Cerebellar cortex (tissue), 1 donor: Measurements from ENCODE around the gene MS4A8.
A peak's percentile ranks its signal among the peaks of the same experiment; 100 is the strongest.
"Not testable (repeated sequence)": the region's sequence is repeated elsewhere in the genome, so short reads cannot be mapped to it uniquely, and the experiment has no call there.

Source experiments
- DNase-seq: peaks from one replicate; pipeline ENCODE4 v3.0.0-alpha.2; 2015; ENCODE audit warnings: low spot score

Gene MS4A8

DNA sequence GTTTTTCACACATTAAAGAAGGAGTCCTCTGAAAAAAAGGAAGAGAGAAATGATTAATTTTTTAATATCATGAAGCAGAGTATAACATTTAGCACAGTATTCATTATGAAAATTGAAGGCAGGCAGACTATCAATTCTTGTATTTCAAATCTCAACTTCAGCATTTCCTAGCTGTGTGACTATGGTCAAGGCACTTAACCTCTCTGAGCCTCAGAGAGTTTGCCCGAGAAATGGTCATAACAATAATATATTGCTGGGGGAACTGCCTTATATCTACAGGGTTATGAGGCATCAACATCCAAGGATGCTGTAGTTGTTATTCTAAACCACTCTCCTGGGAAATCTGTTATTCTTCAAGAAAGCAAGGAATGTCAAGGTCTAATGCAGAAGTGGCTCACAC lies 26.2 kb downstream of the MS4A8 start:
- no peak for DNase-seq

DNA sequence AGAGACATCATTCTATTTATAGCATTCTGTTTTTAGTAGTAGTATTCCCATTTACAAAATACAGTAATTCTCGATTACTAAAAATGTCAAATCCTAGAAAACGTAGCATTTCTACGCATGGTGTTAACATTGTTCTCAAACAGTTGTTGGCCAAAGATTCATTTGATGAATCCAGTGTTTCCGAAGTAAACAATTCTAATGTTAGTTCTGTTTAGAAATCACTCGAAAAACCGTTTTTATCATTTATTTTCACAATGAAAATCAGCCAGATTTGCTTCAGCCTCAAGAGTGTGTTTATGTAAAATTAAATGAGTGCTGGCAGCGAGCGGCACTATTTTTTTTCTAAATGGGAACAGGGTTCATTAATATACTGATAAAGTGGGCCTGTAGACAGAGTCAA lies 32.2 kb downstream of the MS4A8 start:
- no peak for DNase-seq

DNA sequence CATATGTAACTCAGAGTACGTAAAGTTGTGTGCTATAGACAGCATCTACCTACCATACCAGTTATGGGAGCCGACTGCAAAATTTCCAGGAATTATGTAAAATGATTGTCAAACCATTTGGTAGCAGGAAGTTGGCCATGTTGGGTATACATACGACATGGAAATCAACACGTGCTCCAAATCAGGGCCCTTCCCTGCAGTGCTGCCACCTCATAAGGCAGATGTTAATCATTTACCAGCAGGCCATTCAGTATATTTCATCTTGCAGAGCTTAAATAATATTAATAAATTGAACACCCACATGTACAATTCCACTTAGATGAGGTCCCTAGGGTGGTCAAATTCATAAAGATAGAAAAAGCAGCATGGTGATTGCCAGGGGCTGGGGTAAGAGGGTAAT lies 34.9 kb downstream of the MS4A8 start:
- DNase-seq = no peak

DNA sequence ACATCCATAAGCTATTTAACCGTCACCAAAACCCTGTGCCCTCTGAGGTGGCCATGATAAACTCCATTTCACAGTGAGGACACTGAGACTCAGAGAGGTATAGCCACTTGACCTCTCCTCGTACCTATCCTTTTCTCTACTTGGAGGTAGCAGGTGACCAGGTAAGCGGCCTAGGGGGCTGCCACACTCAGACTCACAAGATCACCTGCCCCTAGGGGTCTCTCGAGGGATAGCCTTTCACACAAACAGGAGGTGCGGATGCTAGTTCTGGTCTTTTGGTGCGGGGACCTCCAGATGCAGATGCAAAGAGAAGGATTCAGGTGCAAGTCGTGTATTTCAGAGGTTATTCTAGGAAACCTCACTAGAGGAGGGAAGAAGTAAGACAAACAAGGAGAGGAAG lies 39.7 kb downstream of the MS4A8 start:
- DNase-seq = no peak

DNA sequence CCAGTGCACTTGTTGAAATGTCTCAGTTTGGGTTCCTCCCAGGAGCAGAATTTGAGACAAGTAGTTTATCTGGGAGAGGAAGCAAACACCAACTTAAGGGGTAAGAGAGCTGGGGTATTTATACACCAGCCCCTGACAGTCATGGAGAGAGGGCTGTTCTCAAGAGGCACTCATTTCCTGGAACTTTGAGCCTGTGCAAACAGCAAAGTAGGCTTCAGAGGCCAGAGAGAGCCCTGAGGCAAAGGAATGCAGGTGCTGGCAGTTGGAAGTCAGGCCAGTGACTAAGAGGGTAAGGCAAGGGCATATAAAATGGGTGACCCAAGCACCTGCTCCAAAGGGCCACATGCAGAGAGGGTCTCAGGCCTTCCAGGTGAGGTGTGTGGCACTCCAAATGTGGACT lies 41.2 kb downstream of the MS4A8 start:
- no peak for DNase-seq

DNA sequence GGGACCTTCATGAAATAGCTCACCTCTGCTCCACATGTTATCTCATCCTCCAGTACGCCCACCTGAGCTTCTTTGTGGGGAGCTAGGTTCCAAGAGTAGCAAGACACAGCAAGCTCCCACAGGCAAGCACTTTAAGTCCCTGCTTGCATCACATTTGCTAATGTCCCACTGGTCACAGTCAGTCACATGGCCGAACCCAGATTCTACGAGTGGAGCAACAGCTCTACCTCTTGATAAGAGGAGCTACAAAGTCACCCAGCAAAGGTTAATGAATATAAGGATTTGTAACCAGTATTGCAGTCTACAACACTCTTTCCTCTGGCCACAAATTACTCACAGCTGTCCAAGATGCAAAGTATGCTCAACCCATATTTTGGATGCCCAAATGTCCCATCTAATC lies 42.0 kb downstream of the MS4A8 start:
- DNase-seq = no peak

DNA sequence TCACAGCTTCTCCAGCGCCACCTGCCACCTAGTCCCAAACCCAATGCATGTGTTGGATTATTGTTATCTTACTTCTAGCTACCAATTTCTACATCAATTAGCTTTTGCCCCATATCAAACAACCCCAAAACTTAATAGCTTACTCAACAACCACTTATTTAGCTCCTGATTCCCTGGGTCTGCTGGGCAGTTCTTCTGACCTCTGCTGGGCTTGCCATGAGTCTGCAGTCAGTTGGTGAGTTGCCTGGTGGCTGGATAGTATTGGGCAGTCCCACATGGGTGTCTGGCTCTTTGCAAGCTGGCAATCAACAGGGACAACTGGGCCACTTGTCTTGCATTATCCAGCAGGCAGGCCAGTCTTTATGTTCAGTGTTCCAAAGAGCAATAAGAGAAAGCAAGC lies 43.6 kb downstream of the MS4A8 start:
- no peak for DNase-seq

DNA sequence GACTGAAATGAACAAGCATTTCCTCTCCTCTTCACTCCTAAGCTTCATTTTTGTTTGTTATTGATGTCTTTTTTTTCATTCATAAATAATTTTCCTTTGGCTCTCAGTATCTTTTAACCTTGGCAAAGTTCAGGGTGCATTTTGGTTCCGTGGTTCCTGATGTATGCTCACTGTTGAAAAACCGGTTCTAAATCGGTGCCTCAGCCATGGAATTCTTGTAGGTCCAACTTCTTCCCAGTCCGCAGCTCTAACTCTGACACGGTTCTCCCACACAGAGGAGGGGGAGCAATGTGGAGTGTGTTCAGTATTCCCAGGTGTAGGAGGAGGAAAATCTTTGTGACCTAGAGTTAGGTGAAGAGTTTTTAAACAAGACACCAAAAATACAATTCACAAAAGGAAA lies 44.7 kb downstream of the MS4A8 start:
- no peak for DNase-seq

DNA sequence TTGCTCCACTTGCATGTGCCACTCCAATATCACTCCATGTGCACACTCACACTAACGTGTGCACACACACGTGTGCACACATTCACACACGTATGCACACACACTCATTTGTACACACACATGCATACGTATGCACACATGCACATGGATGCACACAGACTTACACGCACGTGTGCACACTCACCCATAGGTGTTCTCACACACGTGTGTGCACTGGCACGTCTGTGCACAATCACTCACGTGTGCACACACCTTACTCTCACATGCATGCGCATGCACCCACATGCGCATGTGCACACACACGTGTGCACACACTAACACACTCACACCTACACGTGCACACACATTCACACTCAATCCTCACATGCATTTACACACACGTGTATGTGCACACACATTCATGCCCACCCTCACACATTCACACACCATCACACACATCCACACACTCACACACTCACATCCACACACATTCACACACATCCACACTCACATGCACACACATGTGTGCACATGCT lies 48.0 kb downstream of the MS4A8 start:
- DNase-seq = no peak

DNA sequence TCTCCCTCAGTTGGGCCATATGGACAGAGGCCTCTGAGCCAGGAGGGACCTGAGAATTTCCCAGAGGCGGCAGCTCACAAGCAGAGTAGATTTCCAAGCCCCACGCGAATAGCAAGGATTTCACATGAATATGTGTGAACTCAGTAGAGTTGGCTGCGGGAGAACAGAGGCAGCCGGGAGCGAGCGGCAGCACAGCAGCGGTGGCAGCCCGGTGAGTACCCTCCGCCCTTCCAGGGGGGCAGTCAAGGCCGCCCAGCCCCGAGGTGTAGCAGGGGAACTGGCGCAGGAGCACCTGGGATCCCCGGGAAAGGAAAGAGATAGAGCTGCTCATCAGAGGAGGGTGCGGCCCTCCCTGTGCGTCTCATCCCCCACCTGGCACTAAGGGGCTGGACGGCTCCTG lies 48.8 kb downstream of the MS4A8 start:
- no peak for DNase-seq

DNA sequence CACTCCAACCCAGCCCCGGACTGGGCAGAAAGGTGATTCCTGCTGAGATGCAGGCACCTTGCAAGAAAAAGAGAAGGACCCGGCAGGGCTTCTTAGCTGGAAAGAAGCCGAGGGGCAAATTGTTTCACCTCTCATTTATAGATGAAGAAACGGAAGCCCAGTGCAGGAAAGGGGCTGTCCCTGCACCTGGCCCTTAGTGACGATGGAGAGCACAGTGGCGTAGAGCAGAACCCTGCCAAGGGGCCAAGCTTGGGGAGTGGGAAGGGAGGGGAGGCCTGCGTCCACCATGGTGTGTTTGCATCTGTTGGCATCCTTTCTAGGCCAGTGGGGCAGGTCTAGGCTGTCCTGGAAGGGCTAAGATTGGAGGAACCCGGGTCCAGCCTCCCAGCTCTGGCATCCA lies 49.4 kb downstream of the MS4A8 start:
- no peak for DNase-seq

DNA sequence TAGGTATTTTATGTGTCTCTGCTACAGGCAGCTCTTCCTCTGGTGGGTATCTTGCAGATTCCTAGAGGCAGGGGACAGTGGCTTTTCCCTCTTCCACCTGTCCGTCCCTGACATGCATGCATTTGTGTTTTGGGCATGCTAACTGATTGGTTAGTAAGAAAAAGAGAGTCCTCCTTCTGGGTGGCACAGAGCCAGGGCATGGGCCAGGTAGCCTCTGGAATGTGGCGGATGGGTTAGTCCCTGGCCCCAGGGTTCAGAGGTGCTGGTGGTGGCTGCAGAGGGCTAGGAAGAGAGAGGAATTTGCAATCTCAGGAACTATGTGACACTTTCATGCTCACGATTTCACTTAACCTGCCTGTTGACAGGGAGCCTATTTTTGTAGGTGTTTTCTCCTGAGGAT lies 51.5 kb downstream of the MS4A8 start:
- no peak for DNase-seq

DNA sequence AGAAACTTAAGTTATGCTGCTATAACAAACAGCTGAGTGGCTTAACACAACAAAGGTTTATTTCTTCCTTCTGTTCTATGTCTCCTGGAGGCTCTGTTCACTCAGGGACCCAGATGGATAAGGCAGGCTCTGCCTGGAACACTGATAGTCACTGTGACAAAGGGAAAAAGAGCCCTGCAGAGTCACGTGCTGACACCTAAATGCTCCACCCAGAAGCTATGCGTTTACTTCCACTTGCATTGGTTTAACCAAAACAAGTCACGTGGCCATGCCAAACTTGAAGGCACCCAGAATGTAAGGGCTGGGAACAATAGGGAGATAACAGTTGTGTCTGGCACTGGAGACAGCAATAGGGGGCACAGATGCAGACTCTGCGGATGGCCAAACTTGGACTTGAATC lies 53.9 kb downstream of the MS4A8 start:
- DNase-seq = no peak

DNA sequence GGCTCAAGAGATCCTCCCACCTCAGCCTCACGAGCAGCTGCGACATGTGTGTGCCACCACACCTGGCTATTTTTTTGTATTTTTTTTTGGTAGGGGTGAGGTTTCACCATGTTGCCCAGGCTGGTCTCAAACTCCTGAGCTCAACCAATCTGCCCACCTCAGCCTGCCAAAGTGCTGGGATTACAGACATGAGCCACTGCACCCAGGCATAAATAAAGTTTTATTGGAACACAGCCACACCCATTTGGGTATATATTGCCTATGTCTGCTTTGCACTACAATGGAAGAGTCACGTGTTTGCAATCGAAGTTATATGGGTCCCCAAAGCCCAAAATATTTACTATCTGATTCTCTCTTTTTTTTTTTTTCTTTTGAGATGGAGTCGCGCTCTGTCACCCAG lies 55.5 kb downstream of the MS4A8 start:
- no peak for DNase-seq

DNA sequence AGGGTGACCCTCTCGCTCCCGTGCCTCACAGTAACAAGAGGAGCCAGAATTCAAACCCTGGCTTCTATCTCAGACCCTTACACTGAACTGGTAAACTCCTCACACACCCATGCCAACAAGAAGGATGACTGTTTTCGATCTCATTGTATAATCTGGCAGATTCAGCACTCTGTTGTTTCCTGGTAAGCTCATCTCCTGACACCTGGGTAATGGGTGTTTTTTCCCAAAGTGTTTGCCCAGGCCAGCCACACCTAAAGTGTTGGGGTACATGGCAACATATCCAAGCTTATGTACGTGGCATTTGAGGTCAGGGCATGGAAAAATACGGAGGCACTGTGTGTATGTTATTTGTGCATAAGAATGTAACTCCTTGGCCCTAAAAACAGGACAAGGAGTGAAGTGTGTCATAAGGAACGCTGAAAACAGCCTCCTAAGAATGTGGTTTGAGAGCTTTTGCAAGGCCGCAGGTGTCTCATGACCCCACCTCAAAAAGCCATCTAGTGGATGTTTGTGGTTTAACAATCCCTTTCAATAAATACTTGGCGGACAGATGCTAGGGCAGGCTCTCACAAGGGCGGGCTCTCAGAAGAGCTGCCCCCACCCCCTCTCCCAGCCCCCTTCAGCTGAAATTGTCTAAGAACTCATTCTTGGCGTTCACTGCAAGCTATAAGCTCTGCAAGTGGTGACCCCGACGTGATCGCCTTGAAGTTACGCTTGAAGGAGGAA lies 57.1 kb downstream of the MS4A8 start, which contains the start of gene MS4A15:
Gene MS4A15, plus strand, starts transcription at position 561 of the 726 bp plus-strand sequence. CDS start 6,867 bp downstream, outside the sequence.
- DNase-seq = peak; percentile 25

DNA sequence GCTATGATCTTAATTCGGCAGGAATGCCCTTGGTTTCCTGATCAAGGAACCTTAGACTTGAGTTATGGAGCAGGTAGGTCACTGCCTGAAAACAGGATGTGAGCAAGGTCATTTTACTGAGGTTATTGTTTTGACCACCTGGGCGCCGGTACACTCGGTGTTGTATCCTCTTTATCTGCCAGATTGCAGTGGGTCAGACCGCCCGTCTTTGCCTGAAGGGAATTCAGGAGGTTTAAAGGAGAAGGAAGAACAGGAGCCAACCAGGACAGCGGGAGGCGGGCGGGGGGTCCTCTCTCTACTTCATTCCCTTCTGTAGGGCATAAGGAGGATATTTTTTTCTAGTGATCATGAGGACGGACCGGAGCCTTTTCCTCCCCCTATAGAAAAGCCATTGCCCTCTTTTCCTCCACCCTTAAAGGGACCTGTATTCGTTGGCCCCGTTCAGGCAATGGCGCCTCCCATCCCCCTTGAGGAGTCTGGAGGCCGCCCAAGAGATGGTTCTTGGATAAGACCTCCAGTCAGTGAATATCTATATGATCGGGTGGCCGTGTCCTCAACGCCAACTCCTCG lies 57.9 kb downstream of the MS4A8 start:
- DNase-seq = no peak

DNA sequence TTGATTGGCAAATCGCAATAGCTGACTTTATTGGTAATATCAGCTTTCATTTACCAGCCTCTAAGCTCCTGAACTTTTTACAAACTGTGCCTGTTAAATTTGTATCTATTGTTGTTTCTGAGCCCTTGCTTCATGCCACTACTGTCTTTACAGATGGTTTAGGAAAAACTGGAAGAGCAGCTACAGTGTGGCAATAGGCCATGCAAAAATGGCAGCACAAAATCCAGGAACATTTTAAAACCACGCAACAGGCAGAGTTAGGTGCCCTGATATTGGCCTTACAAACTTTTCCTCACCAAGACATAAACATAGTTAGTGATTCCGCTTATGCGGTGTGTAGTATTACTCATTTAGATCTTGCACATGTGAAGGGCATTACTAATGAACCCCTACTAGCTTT lies 59.3 kb downstream of the MS4A8 start:
- DNase-seq = not testable (repeated sequence)

DNA sequence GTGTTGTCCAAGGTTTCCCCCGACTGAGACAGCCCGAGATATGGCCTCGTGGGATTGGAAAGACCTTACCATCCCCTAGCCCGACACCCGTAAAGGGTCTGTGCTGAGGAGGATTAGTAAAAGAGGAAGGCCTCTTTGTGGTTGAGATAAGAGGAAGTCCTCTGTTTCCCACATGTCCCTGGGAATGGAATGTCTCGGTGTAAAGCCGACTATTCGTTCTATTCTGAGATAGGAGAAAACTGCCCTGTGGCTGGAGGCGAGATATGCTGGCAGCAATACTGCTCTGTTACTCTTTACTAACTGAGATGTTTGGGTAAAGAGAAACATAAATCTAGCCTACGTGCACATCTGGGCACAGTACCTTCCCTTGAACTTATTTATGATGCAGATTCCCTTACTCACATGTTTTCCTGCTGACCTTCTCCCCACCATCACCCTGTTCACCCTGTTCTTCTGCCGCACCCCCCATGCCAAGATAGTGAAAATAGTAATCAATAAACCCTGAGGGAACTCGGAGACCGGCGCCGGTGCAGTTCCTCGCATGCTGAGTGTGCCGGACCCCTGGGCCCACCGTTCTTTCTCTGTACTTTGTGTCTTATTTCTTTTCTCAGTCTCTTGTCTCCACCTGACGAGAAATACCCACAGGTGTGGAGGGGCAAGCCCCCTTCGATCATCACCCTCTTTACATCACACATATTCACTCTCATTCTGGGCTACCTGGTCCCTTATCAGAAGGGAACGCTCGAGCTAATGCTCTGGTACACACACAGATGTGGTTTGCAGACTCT lies 60.2 kb downstream of the MS4A8 start:
- not testable (repeated sequence) for DNase-seq

DNA sequence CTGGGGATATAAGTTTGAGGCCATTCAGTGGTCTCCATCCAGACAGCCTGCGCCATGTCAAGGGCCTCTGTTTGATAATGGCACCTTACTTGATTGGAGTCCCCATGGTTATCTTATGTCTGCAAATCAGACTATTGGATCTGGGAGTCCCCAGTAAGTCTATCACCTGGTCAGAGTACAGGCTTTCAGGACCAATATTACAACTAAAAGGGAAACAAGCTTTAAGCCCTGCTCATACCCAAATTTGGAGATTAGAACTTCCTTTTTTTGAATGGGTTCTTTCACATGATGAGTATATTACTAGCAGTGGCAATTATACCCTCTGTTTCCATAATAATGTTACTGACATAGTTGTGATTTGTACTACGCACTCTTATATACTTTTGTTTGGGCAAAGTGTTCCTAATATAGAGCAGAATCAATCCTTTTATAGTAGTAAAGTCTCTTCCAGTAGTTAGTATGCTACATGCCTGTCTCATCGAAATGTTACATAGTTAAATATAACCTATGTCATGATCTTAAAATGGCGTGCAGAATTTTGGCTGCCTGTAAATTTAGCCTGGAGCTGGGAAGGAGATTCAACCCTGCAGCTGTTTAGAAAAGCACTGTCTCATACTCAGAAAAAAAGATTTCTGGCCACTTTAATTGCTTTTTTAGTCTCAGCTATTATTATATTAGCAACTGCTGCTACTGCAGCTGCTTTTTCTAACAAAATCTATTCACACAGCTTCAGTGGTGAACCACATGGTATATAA lies 62.2 kb downstream of the MS4A8 start:
- no peak for DNase-seq

DNA sequence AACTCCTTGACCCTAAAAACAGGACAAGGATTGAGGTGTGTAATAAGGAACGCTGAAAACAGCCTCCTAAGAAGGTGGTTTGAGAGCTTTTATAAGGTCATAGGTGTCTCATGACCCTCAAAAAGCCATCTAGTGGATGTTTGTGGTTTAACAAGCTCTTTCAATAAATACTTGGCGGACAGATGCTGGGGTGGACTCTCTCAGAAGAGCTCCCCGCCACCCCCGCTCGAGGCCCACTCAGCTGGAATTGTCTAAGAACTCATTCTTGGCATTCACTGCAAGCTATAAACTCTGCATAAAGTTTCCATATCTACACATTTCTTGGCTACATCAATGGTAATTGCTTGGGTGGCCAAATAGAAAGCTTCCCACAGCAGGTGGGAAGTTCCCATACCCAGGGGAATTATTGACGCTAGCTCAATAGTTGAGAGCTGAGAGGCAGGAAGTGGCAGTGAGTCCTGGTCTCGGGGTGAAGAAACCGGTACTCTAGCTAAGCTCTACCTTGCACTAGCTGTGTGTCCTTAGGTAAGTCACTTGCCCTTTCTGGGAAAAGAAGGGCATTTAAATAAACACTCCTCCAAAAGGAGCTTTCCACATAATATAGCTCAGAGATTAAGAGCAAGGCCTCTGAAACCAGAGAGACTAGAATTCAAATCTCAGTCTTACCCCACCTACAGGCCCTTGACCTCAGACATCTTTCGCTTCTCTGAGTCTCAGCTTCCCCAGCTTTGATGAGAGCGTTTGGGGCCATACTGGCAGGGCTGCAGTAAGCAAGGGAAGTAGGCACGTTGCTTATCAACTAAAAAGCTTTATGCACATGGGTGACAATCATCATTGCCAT lies 63.7 kb downstream of the MS4A8 start:
- DNase-seq = no peak

DNA sequence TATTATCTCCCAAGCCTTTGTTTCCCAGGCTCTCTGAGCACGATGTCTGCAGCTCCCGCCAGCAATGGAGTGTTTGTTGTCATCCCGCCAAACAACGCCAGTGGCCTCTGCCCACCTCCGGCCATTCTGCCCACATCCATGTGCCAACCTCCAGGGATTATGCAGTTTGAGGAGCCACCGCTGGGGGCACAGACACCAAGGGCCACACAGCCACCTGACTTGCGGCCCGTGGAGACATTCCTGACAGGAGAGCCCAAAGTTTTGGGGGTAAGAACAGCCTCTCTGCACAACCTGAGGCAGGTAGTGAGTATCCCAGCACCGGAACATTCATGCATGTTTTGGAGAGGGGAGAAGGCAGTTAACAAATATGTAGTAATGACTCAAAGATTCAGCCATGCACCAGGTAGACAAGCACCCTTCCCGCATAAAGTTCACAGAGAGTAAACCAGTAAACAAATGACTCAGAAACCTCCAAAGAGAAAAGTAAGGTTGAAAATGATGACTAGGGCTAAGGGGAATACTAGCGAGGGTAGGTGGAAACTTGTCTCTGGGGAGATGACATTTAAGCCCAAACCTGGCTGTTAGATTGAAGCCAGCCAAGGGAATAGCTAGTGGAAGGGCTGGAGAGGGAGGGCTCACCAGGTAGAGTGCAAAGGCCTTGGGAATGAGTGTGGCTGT lies 64.4 kb downstream of the MS4A8 start:
- no peak for DNase-seq
